SK-N-SH (cell line): ENCODE results near the gene EHMT2. TPM values are rescaled to one million over a fixed set of nuclear protein-coding genes. Genes with fewer than 3 reads are reported as not detected.

Source experiments
- CTCF ChIA-PET: fragments of 300-600, 350-600 bp; formaldehyde crosslinking; extraction: SDS; loops from one replicate; lab custom pipeline; 2021; lab: Yijun Ruan, JAX
- POLR2A ChIA-PET: fragments of 350-600 bp; sonication (Branson Sonifier 250); formaldehyde crosslinking; extraction: SDS; loops from one replicate; lab custom pipeline; 2020; ENCODE audit warnings: antibody characterized with exemption, inconsistent platforms; lab: Yijun Ruan, JAX
- DNase-seq: peaks from one replicate; pipeline ENCODE4 v3.0.0; 2012
- H2AFZ ChIP-seq: fragments of 200-600 bp; sonication (generic); 2 replicates; pipeline ENCODE4 v1.8.1; 2016; ENCODE audit warnings: antibody characterized with exemption, mild to moderate bottlenecking, low read depth
- H3F3A ChIP-seq: fragments of 200-600 bp; sonication (generic); replicated peaks from 2 replicates; pipeline ENCODE3; 2016; ENCODE audit warnings: antibody characterized with exemption, mild to moderate bottlenecking; ENCODE audit not compliant: insufficient read depth
- H3K27ac ChIP-seq, 2 experiments: fragments of 200-500 bp in 1 of 2; fragments of 200-600 bp in 1 of 2; sonication (Bioruptor generic) in 1 of 2; sonication (generic), shearing (Covaris generic) in 1 of 2; 2 replicates each; pipeline versions ENCODE4 v1.5.1 to v1.6.1; 2014 to 2016; ENCODE audit warnings: low read depth in 2 of 2, inconsistent platforms in 1 of 2, low read length in 1 of 2, mild to moderate bottlenecking in 1 of 2, mixed read lengths in 1 of 2
- H3K27me3 ChIP-seq: fragments of 200-600 bp; sonication (generic), shearing (Covaris generic); 2 replicates; pipeline ENCODE4 v1.6.1; 2016; ENCODE audit warnings: mixed run types; ENCODE audit not compliant: insufficient read depth
- H3K36me3 ChIP-seq, 2 experiments: fragments of 200-500 bp in 1 of 2; fragments of 200-600 bp in 1 of 2; sonication (Bioruptor generic) in 1 of 2; sonication (generic) in 1 of 2; replicated peaks in 1 of 2; 2 replicates each; pipeline versions ENCODE3 to v1.5.1; 2014 to 2016; ENCODE audit warnings: low read length in 1 of 2, mild to moderate bottlenecking in 1 of 2; ENCODE audit not compliant: insufficient read depth in 2 of 2, control insufficient read depth in 1 of 2
- H3K4me1 ChIP-seq, 2 experiments: fragments of 200-500 bp in 1 of 2; fragments of 200-600 bp in 1 of 2; sonication (Bioruptor generic) in 1 of 2; sonication (generic), shearing (Covaris generic) in 1 of 2; 2 replicates each; pipeline versions ENCODE4 v1.5.1 to v1.6.1; 2014 to 2016; ENCODE audit warnings: low read depth in 1 of 2, low read length in 1 of 2, mixed run types in 1 of 2; ENCODE audit not compliant: insufficient read depth in 2 of 2, control insufficient read depth in 1 of 2
- H3K4me2 ChIP-seq: fragments of 200-600 bp; sonication (generic), shearing (Covaris generic); 2 replicates; pipeline ENCODE4 v1.6.1; 2017; ENCODE audit warnings: mixed run types
- H3K4me3 ChIP-seq, 2 experiments: fragments of 200-500 bp in 1 of 2; fragments of 200-600 bp in 1 of 2; sonication (Bioruptor generic) in 1 of 2; sonication (generic), shearing (Covaris generic) in 1 of 2; 2 replicates each; pipeline versions ENCODE4 v1.5.1 to v1.8.1; 2014 to 2016; ENCODE audit warnings: low read depth in 2 of 2, inconsistent platforms in 1 of 2, low read length in 1 of 2, mild to moderate bottlenecking in 1 of 2, mixed read lengths in 1 of 2, moderate library complexity in 1 of 2
- H3K79me2 ChIP-seq: fragments of 200-600 bp; sonication (generic); 2 replicates; pipeline ENCODE4 v1.8.1; 2017; ENCODE audit warnings: mild to moderate bottlenecking; ENCODE audit not compliant: insufficient read depth
- H3K9ac ChIP-seq: fragments of 200-600 bp; sonication (generic); 2 replicates; pipeline ENCODE4 v1.6.1; 2017; ENCODE audit warnings: mixed run types
- H3K9me2 ChIP-seq: fragments of 200-600 bp; sonication (generic); 2 replicates; pipeline ENCODE4 v1.6.1; 2017; ENCODE audit warnings: mixed run types
- H3K9me3 ChIP-seq: fragments of 200-600 bp; sonication (generic); 2 replicates; pipeline ENCODE4 v1.6.1; 2017; ENCODE audit warnings: mixed run types, mild to moderate bottlenecking, moderate library complexity
- H4K20me1 ChIP-seq: fragments of 200-600 bp; sonication (generic); 2 replicates; pipeline ENCODE4 v1.6.1; 2017; ENCODE audit warnings: mild to moderate bottlenecking, mixed run types; ENCODE audit not compliant: insufficient read depth
- EZH2phosphoT487 ChIP-seq: fragments of 200-600 bp; sonication (generic); IDR thresholded peaks from 2 replicates; pipeline ENCODE4 v1.6.1; 2017; ENCODE audit warnings: low read depth, mixed run types, mild to moderate bottlenecking, antibody characterized with exemption, moderate library complexity, borderline replicate concordance
- GABPA ChIP-seq: IDR thresholded peaks from 2 replicates; pipeline ENCODE4 v1.4.0; 2012; ENCODE audit warnings: low read depth, mild to moderate bottlenecking
- MEF2A ChIP-seq: IDR thresholded peaks from 2 replicates; pipeline ENCODE4 v1.4.0; 2012; ENCODE audit warnings: low read depth, borderline replicate concordance
- PBX3 ChIP-seq: IDR thresholded peaks from 2 replicates; pipeline ENCODE4; 2012
- RAD21 ChIP-seq: IDR thresholded peaks from 2 replicates; pipeline ENCODE4 v1.6.1; 2012; ENCODE audit warnings: mild to moderate bottlenecking, low read length
- REST ChIP-seq: IDR thresholded peaks from 2 replicates; pipeline ENCODE4 v1.6.1; 2012; ENCODE audit warnings: mild to moderate bottlenecking, low read depth, low read length, moderate library complexity
- USF2 ChIP-seq: fragments of 150-350 bp; IDR thresholded peaks from 2 replicates; pipeline ENCODE4 v1.6.1; 2017; ENCODE audit warnings: antibody characterized with exemption, low read length, low read depth, borderline replicate concordance
- WGBS: methylation state at CpG from one replicate; pipeline ENCODE4 v1.1.6; 2017; ENCODE audit warnings: low lambda C conversion rate; 5-methylcytosine and 5-hydroxymethylcytosine counted together
- polyA plus RNA-seq, 3 experiments: library from polyadenylated mRNA; depleted of rRNA; stranded (reverse); fragments of >200 nt; gene quantifications; 2 replicates each; pipeline ENCODE4 v1.2.3, GENCODE V29; 2012

EHMT2 gene
- polyA plus RNA-seq, 1 of the 3 experiments (the other 2 are of a cell fraction): 72.0 TPM

- no peak overlapping the region for H3K4me2 ChIP-seq
- POLR2A ChIA-PET: interaction anchor here (0.6 kb wide), 1 partner anchor 54 kb away, joined by 3 read pairs; no protein-coding TSS in a partner anchor
- H3K4me3 ChIP-seq: no peak overlapping the region
- no peak overlapping the region for H2AFZ ChIP-seq
- no peaks in the 10 kb centered on the region for H4K20me1 ChIP-seq
- no peak for DNase-seq
- H3F3A ChIP-seq: peaks cover 15% of the 10 kb centered on the region
- H3K27ac ChIP-seq: no peak overlapping the region
- H3K9me3 ChIP-seq: no peaks in the 10 kb centered on the region
- H3K9ac ChIP-seq: no peak overlapping the region
- CTCF ChIA-PET: interaction anchor here (2.7 kb wide), 1 partner anchor 24 kb away, joined by 9 read pairs; the partner anchor contains the start of gene DXO
- peaks cover 0 to 15% of the 10 kb centered on the region in 2 experiments for H3K36me3 ChIP-seq
- H3K9me2 ChIP-seq: no peaks in the 10 kb centered on the region
- H3K79me2 ChIP-seq: no peaks in the 10 kb centered on the region
- WGBS: 58% methylated on average over 16 of the region's 24 CpGs
- peaks cover 9 to 14% of the 10 kb centered on the region in 2 experiments; a peak in 1 of 4 replicates for H3K4me1 ChIP-seq
- no peak for TF ChIP-seq RAD21
- H3K27me3 ChIP-seq: no peaks in the 10 kb centered on the region
These were observed 49.7 kb upstream of the EHMT2 start for GRCh38 chr6:31947070-31947675.

GRCh38 chr6:31946370-31946885, 48.9 kb upstream of the EHMT2 start:
- H3K27ac ChIP-seq: peak overlapping the region; percentile 80 to 92
- H3K9ac ChIP-seq: peak overlapping the region; percentile 52; the same call in 1 of the 2 replicates
- no peaks in the 10 kb centered on the region for H4K20me1 ChIP-seq
- no peaks in the 10 kb centered on the region for H3K9me3 ChIP-seq
- ChIA-PET CTCF (no interaction called here), POLR2A (no interaction called here)
- no peaks in the 10 kb centered on the region for H3K79me2 ChIP-seq
- peaks cover 15% of the 10 kb centered on the region for H3F3A ChIP-seq
- no peaks in the 10 kb centered on the region for H3K27me3 ChIP-seq
- peaks cover 9 to 14% of the 10 kb centered on the region in 2 experiments; a peak in 1 of 4 replicates for H3K4me1 ChIP-seq
- H3K4me2 ChIP-seq: peak overlapping the region; percentile 78
- no peak for DNase-seq
- WGBS: 61% methylated on average over 8 of the region's 11 CpGs
- peak overlapping the region; percentile 36 to 49; a peak in 2 of 4 replicates for H3K4me3 ChIP-seq
- TF ChIP-seq EZH2phosphoT487 (no peak), USF2 (no peak), MEF2A (no peak), PBX3 (no peak), REST (no peak), GABPA (no peak)
- H3K9me2 ChIP-seq: no peaks in the 10 kb centered on the region
- peaks cover 0 to 8% of the 10 kb centered on the region in 2 experiments for H3K36me3 ChIP-seq
- 0 out of 2 replicates have a peak overlapping the region, but pooled peaks have one; percentile 89 for H2AFZ ChIP-seq
